Kidney (tissue), 14 donors: ENCODE data around the gene GPSM1. TPM values are rescaled to one million over a fixed set of nuclear protein-coding genes. Genes with fewer than 3 reads are reported as not detected.

Experiments used
- DNase-seq, 5 donors: peaks; one replicate each; pipeline ENCODE4 v3.0.0-alpha.2; 2013 to 2020
- FAIRE-seq: peaks from 2 replicates; lab custom pipeline; 2012; peaks lifted over from hg19 to GRCh38; lab: Jason Lieb, UNC
- H3K27ac ChIP-seq, 2 donors: one replicate each; pipeline ENCODE4 v1.7.0; 2013; ENCODE audit warnings: low read depth in 2 of 2, low read length in 2 of 2, inconsistent platforms in 1 of 2
- H3K27me3 ChIP-seq: one replicate; pipeline ENCODE4 v1.7.1; 2013; ENCODE audit warnings: low read length, inconsistent platforms; ENCODE audit not compliant: control insufficient read depth, insufficient read depth
- H3K36me3 ChIP-seq, 3 donors: one replicate each; pipeline versions ENCODE4 v1.7.0 to v1.7.1; 2013; ENCODE audit warnings: low read length in 3 of 3, control low read depth in 1 of 3, inconsistent platforms in 1 of 3; ENCODE audit not compliant: insufficient read depth in 3 of 3, control insufficient read depth in 2 of 3
- H3K4me1 ChIP-seq, 3 donors: one replicate each; pipeline versions ENCODE4 v1.7.0 to v1.7.1; 2013; ENCODE audit warnings: low read length in 3 of 3, inconsistent platforms in 1 of 3, low read depth in 1 of 3; ENCODE audit not compliant: control insufficient read depth in 2 of 3, insufficient read depth in 2 of 3
- H3K4me3 ChIP-seq, 3 donors: one replicate each; pipeline versions ENCODE4 v1.7.0 to v1.8.1; 2013; ENCODE audit warnings: low read length in 3 of 3, control low read depth in 1 of 3, inconsistent platforms in 1 of 3
- H3K9ac ChIP-seq, 3 donors: one replicate each; pipeline versions ENCODE4 v1.7.0 to v1.7.1; 2013; ENCODE audit warnings: low read length in 3 of 3, control low read depth in 1 of 3, inconsistent platforms in 1 of 3
- H3K9me3 ChIP-seq, 3 donors: one replicate each; pipeline versions ENCODE4 v1.7.0 to v1.7.1; 2013; ENCODE audit warnings: low read length in 3 of 3, control low read depth in 1 of 3, inconsistent platforms in 1 of 3; ENCODE audit not compliant: control insufficient read depth in 2 of 3, insufficient read depth in 1 of 3
- intact Hi-C: fragments of 100-400 bp; cut with DNase I; formaldehyde crosslinking; loops from one replicate; pipeline ENCODE4 v1.11.1; 2022
- polyA plus RNA-seq: library from polyadenylated mRNA; stranded (reverse); fragments of 350-450 nt; fragmentation: Illumina TruSeq; extraction: RNeasy Lipid Tissue Mini Kit (QIAGEN cat#74804); gene quantifications from one replicate; pipeline ENCODE4 v1.2.3, GENCODE V29; 2014; ENCODE audit warnings: low read depth, low replicate concordance; ENCODE audit not compliant: insufficient read depth
- total RNA-seq: library from RNA; stranded (reverse); fragmentation: NEBNext Ultra II Directional; extraction: Animal tissue kit (Norgen Biotek cat#: 25700); gene quantifications from one replicate; pipeline ENCODE4 v1.2.1, GENCODE V29; 2021
- TF ChIP-seq, protein P1 (sequence below): IDR thresholded peaks from 3 replicates; pipeline ENCODE4 v1.5.1; 2012; ENCODE audit warnings: mild to moderate bottlenecking, moderate library complexity, borderline replicate concordance; ENCODE audit not compliant: insufficient read depth; ENCODE audit errors: extremely low read depth
- donor health status: control.
- donor health status: control.
- donor health status: control.
- donor health status: control.
- donor health status: control.
- donor health status: DM: yes; HTN: yes; CAD: no.
- donor health status: Normal renal cell carcinoma (clear cell type).

The GPSM1 gene
- total and polyA plus RNA-seq, 2 donors from 2014 or later = 11.6 to 11.9 TPM

DNA sequence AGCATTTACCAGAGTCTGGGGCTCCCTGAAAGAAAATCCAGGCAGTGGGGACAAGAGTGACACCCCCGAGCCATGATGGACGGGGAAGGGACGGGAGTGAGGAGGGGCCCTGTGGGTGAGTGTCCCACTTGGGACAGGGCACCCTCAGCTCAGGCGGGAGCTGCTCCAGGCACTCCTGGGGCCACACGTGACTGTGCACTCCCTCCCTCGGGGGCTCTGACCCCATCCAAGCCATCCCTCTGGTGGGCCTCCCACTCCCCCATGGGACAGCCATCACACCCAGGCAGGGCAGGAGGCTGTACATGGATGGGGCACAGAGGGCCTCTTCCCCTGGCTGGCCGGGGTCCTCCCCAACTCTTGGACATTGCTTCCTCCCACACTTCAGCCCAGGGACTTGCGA is 49.1 kb downstream of the GPSM1 start:
- TF ChIP-seq, protein P1, sequence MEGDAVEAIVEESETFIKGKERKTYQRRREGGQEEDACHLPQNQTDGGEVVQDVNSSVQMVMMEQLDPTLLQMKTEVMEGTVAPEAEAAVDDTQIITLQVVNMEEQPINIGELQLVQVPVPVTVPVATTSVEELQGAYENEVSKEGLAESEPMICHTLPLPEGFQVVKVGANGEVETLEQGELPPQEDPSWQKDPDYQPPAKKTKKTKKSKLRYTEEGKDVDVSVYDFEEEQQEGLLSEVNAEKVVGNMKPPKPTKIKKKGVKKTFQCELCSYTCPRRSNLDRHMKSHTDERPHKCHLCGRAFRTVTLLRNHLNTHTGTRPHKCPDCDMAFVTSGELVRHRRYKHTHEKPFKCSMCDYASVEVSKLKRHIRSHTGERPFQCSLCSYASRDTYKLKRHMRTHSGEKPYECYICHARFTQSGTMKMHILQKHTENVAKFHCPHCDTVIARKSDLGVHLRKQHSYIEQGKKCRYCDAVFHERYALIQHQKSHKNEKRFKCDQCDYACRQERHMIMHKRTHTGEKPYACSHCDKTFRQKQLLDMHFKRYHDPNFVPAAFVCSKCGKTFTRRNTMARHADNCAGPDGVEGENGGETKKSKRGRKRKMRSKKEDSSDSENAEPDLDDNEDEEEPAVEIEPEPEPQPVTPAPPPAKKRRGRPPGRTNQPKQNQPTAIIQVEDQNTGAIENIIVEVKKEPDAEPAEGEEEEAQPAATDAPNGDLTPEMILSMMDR = no peak
- H3K27me3 ChIP-seq = no peaks in the 10 kb centered on the region
- H3K4me3 ChIP-seq = no peak overlapping the region
- FAIRE-seq = no peak
- H3K9ac ChIP-seq = no peak overlapping the region
- no peaks in the 10 kb centered on the region for H3K9me3 ChIP-seq
- intact Hi-C loops = no loop called here
- no peaks in the 10 kb centered on the region for H3K36me3 ChIP-seq
- H3K27ac ChIP-seq = no peak overlapping the region
- no peak for DNase-seq
- peaks cover 0 to 13% (median 3%) of the 10 kb centered on the region in 3 donors for H3K4me1 ChIP-seq

GRCh38 chr9:136377341-136378169 is 50.2 kb downstream of the GPSM1 start:
- Histone ChIP-seq H3K9me3 (no peaks in the 10 kb centered on the region), H3K27ac (no peak overlapping the region), H3K4me1 (peaks cover 0 to 9% (median 3%) of the 10 kb centered on the region in 3 donors), H3K9ac (no peak overlapping the region), H3K27me3 (no peaks in the 10 kb centered on the region), H3K36me3 (peaks cover 0 to 2% (median 0%) of the 10 kb centered on the region in 3 donors), H3K4me3 (no peak overlapping the region)
- TF ChIP-seq, protein P1 = no peak
- DNase-seq = no peak
- no peak for FAIRE-seq
- intact Hi-C loops = no loop called here

DNA sequence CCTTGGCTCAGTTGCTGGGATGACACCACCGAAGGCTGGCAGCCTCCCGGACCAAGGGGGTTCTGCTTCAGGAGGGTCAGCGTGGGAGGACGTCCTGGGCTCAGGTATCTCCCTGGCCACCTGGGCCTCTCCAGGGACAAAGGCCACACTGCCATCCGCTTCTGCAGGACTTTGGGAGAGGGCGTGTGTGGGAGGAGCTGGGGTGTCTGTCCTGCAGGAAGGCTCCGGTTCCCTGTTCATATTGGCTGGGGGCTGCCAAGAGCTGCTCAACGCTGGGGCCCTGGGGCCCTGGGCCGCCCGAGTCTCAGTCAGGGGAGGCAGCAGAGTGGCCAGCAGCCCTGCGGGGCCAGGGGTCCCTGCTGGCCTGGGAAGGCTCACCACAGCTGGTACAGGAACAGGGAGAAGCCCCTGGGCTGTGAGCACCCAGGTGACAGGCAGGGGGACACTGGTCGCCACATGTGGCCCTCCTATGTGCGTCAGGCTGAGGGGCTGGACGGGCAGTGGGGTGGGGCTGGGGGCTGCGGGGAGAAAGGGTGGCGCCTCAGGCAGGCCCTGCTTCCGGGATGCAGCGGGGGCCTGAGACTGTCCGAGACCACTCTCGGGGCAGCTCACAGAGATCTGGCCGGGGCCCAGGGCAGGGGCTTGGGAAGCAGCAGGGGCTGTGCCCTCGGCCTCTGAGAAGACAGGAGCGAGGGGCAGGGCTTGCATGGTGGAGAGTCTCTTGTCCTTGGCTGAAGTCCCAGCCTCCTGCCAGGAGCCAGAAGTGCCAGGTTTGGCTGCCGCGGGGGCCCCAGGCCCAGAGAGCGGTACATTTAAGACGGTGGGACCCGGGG is 51.0 kb downstream of the GPSM1 start:
- FAIRE-seq (no peak), DNase-seq (peak in 3 of 5 donors; percentile 67 to 75 (median 74))
- peaks cover 0 to 2% (median 0%) of the 10 kb centered on the region in 3 donors for H3K36me3 ChIP-seq
- intact Hi-C loops = no loop called here
- no peak overlapping the region for H3K27ac ChIP-seq
- H3K4me1 ChIP-seq = peaks cover 0 to 2% (median 0%) of the 10 kb centered on the region in 3 donors
- TF ChIP-seq, protein P1 = no peak
- H3K9ac ChIP-seq = no peak overlapping the region
- no peak overlapping the region for H3K4me3 ChIP-seq
- no peaks in the 10 kb centered on the region for H3K9me3 ChIP-seq
- no peaks in the 10 kb centered on the region for H3K27me3 ChIP-seq
